NT2/D1 (cell line): ENCODE measurements around the gene HAND2.

Experiments
- DNase-seq: peaks from one replicate; pipeline ENCODE4 v3.0.0-alpha.2; 2011; ENCODE audit warnings: low read depth, low spot score
- H3K27me3 ChIP-seq: 2 replicates; pipeline ENCODE4 v1.6.0; 2011; ENCODE audit warnings: mild to moderate bottlenecking; ENCODE audit not compliant: insufficient read length, insufficient read depth
- H3K36me3 ChIP-seq: 2 replicates; pipeline ENCODE4 v1.6.1; 2011; ENCODE audit warnings: mild to moderate bottlenecking, low read length, mixed read lengths; ENCODE audit not compliant: insufficient read depth, insufficient read length
- H3K4me1 ChIP-seq: 2 replicates; pipeline ENCODE4 v1.5.1; 2011; ENCODE audit not compliant: insufficient read depth, insufficient read length
- H3K4me3 ChIP-seq: 2 replicates; pipeline ENCODE4 v1.5.1; 2011; ENCODE audit warnings: low read depth; ENCODE audit not compliant: insufficient read length
- H3K9ac ChIP-seq: 2 replicates; pipeline ENCODE4 v1.6.0; 2011; ENCODE audit warnings: low read depth; ENCODE audit not compliant: insufficient read length
- H3K9me3 ChIP-seq: 2 replicates; pipeline ENCODE4 v1.5.1; 2011; ENCODE audit warnings: mild to moderate bottlenecking, low read length; ENCODE audit not compliant: insufficient read depth
- SUZ12 ChIP-seq: IDR thresholded peaks from 2 replicates; pipeline ENCODE4 v1.6.1; 2011; ENCODE audit not compliant: insufficient read length, insufficient read depth; ENCODE audit errors: extremely low read depth
- YY1 ChIP-seq: IDR thresholded peaks from 2 replicates; pipeline ENCODE4 v1.6.1; 2011; ENCODE audit not compliant: insufficient read length, insufficient read depth
- ZNF274 ChIP-seq: IDR thresholded peaks from 2 replicates; pipeline ENCODE4 v1.6.1; 2011; ENCODE audit warnings: mild to moderate bottlenecking, low read depth, low read length

HAND2 gene

GRCh38 chr4:173522951-173523395 lies 7.1 kb downstream of the HAND2 start:
- Histone ChIP-seq H3K9ac (peak overlapping the region; percentile 42), H3K36me3 (no peaks in the 10 kb centered on the region), H3K4me1 (peaks cover 6% of the 10 kb centered on the region), H3K9me3 (no peaks in the 10 kb centered on the region), H3K27me3 (peaks cover 100% of the 10 kb centered on the region), H3K4me3 (peak overlapping the region; percentile 45)
- TF ChIP-seq YY1 (no peak), ZNF274 (no peak), SUZ12 (no peak)
- no peak for DNase-seq

GRCh38 chr4:173522160-173522950 lies 7.7 kb downstream of the HAND2 start:
- no peak for DNase-seq
- Histone ChIP-seq H3K4me3 (peak overlapping the region; percentile 45), H3K27me3 (peaks cover 100% of the 10 kb centered on the region), H3K4me1 (peaks cover 8% of the 10 kb centered on the region), H3K9me3 (no peaks in the 10 kb centered on the region), H3K9ac (peak overlapping the region; percentile 42), H3K36me3 (no peaks in the 10 kb centered on the region)
- TF ChIP-seq ZNF274, result no peak
- no peak for TF ChIP-seq SUZ12
- no peak for TF ChIP-seq YY1

- DNase-seq, result no peak
- Histone ChIP-seq H3K4me3 (peak overlapping the region; percentile 45), H3K4me1 (peaks cover 8% of the 10 kb centered on the region), H3K36me3 (no peaks in the 10 kb centered on the region), H3K9ac (no peak overlapping the region), H3K27me3 (peaks cover 100% of the 10 kb centered on the region), H3K9me3 (no peaks in the 10 kb centered on the region)
- peak; percentile 1 for TF ChIP-seq SUZ12
- TF ChIP-seq YY1, result no peak
These were observed 8.4 kb downstream of the HAND2 start for GRCh38 chr4:173521467-173522159.

GRCh38 chr4:173520921-173521466 lies 9.0 kb downstream of the HAND2 start:
- DNase-seq, result no peak
- H3K9ac ChIP-seq, result no peak overlapping the region
- no peak for TF ChIP-seq YY1
- no peak for TF ChIP-seq ZNF274
- no peak for TF ChIP-seq SUZ12
- H3K36me3 ChIP-seq, result no peaks in the 10 kb centered on the region
- peaks cover 100% of the 10 kb centered on the region for H3K27me3 ChIP-seq
- no peaks in the 10 kb centered on the region for H3K9me3 ChIP-seq
- peaks cover 8% of the 10 kb centered on the region for H3K4me1 ChIP-seq
- no peak overlapping the region for H3K4me3 ChIP-seq

- Histone ChIP-seq H3K36me3 (no peaks in the 10 kb centered on the region), H3K4me1 (peaks cover 3% of the 10 kb centered on the region), H3K4me3 (no peak overlapping the region), H3K27me3 (peaks cover 100% of the 10 kb centered on the region), H3K9me3 (no peaks in the 10 kb centered on the region), H3K9ac (no peak overlapping the region)
- TF ChIP-seq SUZ12, result peak; percentile 63
- no peak for TF ChIP-seq ZNF274
- DNase-seq, result no peak
These were observed 10.6 kb downstream of the HAND2 start for GRCh38 chr4:173519111-173520101.

- H3K27me3 ChIP-seq, result peaks cover 100% of the 10 kb centered on the region
- H3K36me3 ChIP-seq, result no peaks in the 10 kb centered on the region
These were observed 11.5 kb downstream of the HAND2 start for GRCh38 chr4:173518425-173519102.

More at GRCh38 chr4:173518425-173519102, 11.5 kb downstream of the HAND2 start:
- no peak overlapping the region for H3K9ac ChIP-seq
- H3K9me3 ChIP-seq, result no peaks in the 10 kb centered on the region
- H3K4me3 ChIP-seq, result peak overlapping the region; percentile 6
- TF ChIP-seq ZNF274, result no peak
- TF ChIP-seq SUZ12, result peak; percentile 80
- peaks cover 3% of the 10 kb centered on the region for H3K4me1 ChIP-seq
- no peak for DNase-seq
